Peyer's patch (tissue), 4 donors: Measurements from ENCODE around the gene DSCAML1.
"Not testable (repeated sequence)": the region's sequence is repeated elsewhere in the genome, so short reads cannot be mapped to it uniquely, and the experiment has no call there.

Experiments
- CTCF ChIP-seq, 6 experiments: fragments of 450-650 bp in 4 of 6; fragments of 200-600 bp in 2 of 6; sonication (generic) in 1 of 6; IDR thresholded peaks; one replicate each; pipeline ENCODE4 v1.5.1; 2017 to 2019; ENCODE audit warnings: antibody characterized with exemption in 6 of 6, mild to moderate bottlenecking in 3 of 6, moderate library complexity in 1 of 6
- POLR2A ChIP-seq, 2 donors: fragments of 450-650 bp; IDR thresholded peaks; one replicate each; pipeline ENCODE4 v1.5.1; 2017; ENCODE audit warnings: antibody characterized with exemption in 2 of 2, mild to moderate bottlenecking in 2 of 2, moderate library complexity in 2 of 2

- not testable (repeated sequence) for TF ChIP-seq POLR2A, CTCF (IDR thresholded peaks at IDR 0.05)
These were observed 398.4 kb downstream of the DSCAML1 start for GRCh38 chr11:117398618-117399017.
